ENCODE results near the gene CRYBG1.

CRYBG1 gene

GRCh38 chr6:106426250-106426970 is 65.9 kb downstream of the CRYBG1 start:
- DNase-seq: no peak

GRCh38 chr6:106430466-106430865 is 69.9 kb downstream of the CRYBG1 start:
- DNase-seq: no peak

- no peak for DNase-seq
Observed at GRCh38 chr6:106431405-106431804, 70.9 kb downstream of the CRYBG1 start.

- no peak for DNase-seq
Observed at GRCh38 chr6:106431972-106432371, 71.5 kb downstream of the CRYBG1 start.

- no peak for DNase-seq
Observed at GRCh38 chr6:106434530-106434929, 74.0 kb downstream of the CRYBG1 start.

GRCh38 chr6:106439459-106439858 is 78.9 kb downstream of the CRYBG1 start:
- DNase-seq: no peak

GRCh38 chr6:106440546-106440945 is 80.0 kb downstream of the CRYBG1 start:
- DNase-seq: no peak

GRCh38 chr6:106442395-106442794 is 81.9 kb downstream of the CRYBG1 start:
- no peak for DNase-seq

- DNase-seq: peak; percentile 28
Observed at GRCh38 chr6:106444777-106445507, 84.4 kb downstream of the CRYBG1 start.

GRCh38 chr6:106445508-106445878 is 85.0 kb downstream of the CRYBG1 start:
- no peak for DNase-seq

GRCh38 chr6:106446287-106446885 is 85.9 kb downstream of the CRYBG1 start:
- DNase-seq: no peak

GRCh38 chr6:106446983-106447382 is 86.5 kb downstream of the CRYBG1 start:
- DNase-seq: no peak

- no peak for DNase-seq
Observed at GRCh38 chr6:106448000-106448426, 87.5 kb downstream of the CRYBG1 start.

GRCh38 chr6:106450653-106451052 is 90.1 kb downstream of the CRYBG1 start:
- no peak for DNase-seq

- DNase-seq: no peak
Observed at GRCh38 chr6:106451439-106451838, 90.9 kb downstream of the CRYBG1 start.

GRCh38 chr6:106452628-106453027 is 92.1 kb downstream of the CRYBG1 start:
- no peak for DNase-seq

GRCh38 chr6:106453756-106454367 is 93.3 kb downstream of the CRYBG1 start:
- DNase-seq: no peak

- DNase-seq: no peak
Observed at GRCh38 chr6:106456756-106457155, 96.2 kb downstream of the CRYBG1 start.

GRCh38 chr6:106458021-106458986 is 97.8 kb downstream of the CRYBG1 start:
- no peak for DNase-seq

- no peak for DNase-seq
Observed at GRCh38 chr6:106460481-106460880, 100.0 kb downstream of the CRYBG1 start.

GRCh38 chr6:106461084-106461483 is 100.6 kb downstream of the CRYBG1 start:
- no peak for DNase-seq

- DNase-seq: no peak
Observed at GRCh38 chr6:106462923-106463557, 102.5 kb downstream of the CRYBG1 start.
